NK-92 (cell line): Measurements from ENCODE around the gene NLGN3.
A peak's percentile ranks its signal among the peaks of the same experiment; 100 is the strongest.

Experiments used
- DNase-seq: peaks from one replicate; lab custom pipeline; 2025; ENCODE audit not compliant: unreplicated experiment; lab: John Stamatoyannopoulos, UW

Gene NLGN3

GRCh38 chrX:71118032-71118984 lies 26.3 kb upstream of the NLGN3 start, which contains the start of gene MED12:
Gene MED12, plus strand, starts transcription at chrX:71118596. Its CDS starts 159 bp downstream, at chrX:71118755.
- peak; percentile 14 for DNase-seq

GRCh38 chrX:71118985-71119535 lies 25.6 kb upstream of the NLGN3 start:
- DNase-seq = no peak

GRCh38 chrX:71128166-71128833 lies 16.3 kb upstream of the NLGN3 start:
- no peak for DNase-seq

GRCh38 chrX:71128915-71129765 lies 15.5 kb upstream of the NLGN3 start:
- DNase-seq = no peak

DNA sequence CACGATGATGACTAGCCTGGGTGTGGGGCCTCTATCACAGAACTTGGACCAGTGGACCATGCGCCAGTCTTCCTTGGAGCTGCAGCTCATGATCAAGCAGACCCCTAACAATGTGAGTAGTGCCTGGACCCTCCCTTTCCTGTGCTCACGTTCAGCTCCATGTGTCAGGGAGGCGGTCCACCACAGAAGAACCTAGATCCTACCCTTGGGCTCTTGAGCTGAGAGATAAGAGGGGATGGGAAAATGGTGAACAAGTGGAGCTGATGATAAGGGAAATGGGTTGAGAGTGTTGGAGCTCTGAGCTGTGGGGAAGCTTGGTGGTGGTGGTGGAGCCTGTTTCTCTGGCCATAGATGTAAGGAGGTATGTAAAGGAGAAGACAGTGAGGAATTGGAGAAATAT lies 13.1 kb upstream of the NLGN3 start:
- DNase-seq = no peak

DNA sequence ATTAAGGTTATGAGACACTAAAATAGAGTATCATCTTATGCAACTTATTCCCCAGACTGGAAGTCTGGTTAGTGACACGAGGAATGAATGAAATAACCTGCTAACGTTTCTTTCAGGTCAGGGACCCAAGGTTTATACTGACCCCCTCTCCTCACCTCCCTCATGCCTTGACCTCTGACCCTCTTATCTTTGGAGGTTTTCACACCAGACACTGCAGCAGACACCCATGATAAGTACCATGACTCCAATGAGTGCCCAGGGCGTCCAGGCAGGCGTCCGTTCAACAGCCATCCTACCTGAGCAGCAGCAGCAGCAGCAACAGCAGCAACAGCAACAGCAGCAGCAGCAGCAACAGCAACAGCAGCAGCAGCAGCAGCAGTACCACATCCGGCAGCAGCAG lies 4.2 kb upstream of the NLGN3 start:
- DNase-seq = no peak

DNA sequence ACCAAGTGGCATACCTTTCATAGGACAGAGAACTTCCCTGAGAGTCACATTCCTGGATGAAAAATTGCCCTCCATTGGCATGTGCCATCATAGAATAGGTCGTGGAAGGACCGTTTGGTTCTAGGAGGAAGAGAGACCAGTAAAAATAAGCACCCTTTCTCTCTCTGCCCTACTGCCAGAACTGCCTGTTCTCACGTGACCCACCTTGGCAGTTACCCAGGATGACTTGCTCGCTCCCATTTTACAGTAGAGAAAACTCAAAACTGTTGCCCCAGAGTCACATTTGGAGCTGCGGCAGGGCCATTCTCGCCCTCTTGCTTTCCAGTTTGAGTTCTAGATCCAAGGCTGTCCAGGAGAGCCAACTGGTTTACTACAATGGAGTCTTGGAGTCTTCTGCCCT lies 1.1 kb upstream of the NLGN3 start:
- DNase-seq = no peak

DNA sequence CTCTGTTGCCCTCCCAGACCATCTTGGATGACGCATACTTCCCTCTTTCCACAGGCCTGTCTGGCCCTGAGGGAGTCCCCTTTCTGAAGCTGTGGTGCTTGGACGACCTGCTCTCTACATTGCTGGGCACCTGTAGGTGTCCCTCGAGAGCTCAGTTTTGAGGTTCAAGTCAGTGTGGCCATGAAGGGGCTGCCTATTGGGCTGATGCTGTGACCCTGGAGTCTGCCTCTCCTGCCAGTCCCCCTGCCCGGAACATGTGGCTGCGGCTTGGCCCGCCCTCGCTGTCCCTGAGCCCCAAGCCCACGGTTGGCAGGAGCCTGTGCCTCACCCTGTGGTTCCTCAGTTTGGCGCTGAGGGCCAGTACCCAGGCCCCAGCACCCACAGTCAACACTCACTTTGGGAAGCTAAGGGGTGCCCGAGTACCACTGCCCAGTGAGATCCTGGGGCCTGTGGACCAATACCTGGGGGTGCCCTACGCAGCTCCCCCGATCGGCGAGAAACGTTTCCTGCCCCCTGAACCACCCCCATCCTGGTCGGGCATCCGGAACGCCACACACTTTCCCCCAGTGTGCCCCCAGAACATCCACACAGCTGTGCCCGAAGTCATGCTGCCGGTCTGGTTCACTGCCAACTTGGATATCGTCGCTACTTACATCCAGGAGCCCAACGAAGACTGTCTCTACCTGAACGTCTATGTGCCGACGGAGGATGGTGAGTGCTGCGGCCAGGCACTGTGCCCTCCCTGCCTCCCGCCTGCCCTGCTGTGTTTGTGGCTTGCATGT lies 3.0 kb downstream of the NLGN3 start:
- no peak for DNase-seq

DNA sequence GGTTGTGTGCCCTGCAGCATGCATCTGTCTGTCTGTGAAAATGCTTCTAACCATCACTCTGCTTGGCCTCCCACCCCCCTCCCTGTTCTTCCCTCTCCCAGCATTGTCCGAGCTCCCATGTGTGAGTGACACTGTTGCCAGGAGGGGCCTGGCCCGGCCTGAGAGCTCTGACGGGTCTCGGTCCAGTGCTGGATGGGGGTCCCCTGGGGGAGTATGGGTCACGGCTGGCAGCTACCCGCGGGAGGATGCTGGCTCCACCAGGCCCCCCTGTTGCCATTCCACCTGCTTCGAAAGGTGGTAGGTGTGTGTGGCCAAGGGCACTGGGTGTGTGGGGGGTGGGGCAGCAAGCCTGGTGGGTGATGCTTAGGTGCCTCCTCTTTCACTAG lies 3.6 kb downstream of the NLGN3 start:
- DNase-seq = no peak

DNA sequence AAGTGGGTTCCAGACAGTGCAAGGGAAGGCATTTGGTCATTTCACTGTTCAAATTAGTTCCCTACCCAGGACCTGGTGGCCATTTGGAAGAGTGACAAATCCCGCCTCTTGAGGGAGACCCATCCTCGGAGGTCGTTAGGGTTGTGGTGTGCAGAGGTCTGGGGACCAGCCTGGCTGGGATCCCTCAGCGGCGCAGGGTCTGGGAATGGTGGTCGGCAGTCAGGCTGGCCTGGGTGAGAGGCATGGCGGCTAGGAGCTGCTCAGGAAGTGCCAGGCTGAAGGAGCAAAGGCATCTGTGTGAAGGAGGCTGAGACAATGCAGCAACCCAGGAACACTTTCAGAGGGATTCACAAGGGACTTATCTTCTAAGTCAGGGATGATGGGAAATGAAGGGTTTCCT lies 6.7 kb downstream of the NLGN3 start:
- no peak for DNase-seq

DNA sequence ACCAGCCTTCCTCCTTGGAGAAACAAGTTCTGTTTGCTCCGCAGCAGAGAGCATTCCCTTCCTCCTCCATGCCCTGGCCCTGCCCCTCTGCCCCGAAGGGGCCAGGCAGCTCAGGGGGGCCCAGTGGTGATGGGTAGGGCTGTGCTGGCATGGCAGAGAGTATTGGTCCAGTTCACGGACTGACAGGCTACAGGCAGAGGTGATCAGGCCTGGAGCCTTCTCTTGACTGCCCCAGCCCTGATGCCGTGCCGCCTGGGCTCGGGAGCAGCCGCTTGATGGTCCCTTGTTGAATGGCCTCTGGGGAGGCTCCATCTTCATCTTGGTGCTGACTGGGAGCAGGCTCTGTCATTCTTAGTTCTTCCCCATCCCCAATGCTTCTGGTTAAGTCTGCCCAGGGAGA lies 9.6 kb downstream of the NLGN3 start:
- no peak for DNase-seq

DNA sequence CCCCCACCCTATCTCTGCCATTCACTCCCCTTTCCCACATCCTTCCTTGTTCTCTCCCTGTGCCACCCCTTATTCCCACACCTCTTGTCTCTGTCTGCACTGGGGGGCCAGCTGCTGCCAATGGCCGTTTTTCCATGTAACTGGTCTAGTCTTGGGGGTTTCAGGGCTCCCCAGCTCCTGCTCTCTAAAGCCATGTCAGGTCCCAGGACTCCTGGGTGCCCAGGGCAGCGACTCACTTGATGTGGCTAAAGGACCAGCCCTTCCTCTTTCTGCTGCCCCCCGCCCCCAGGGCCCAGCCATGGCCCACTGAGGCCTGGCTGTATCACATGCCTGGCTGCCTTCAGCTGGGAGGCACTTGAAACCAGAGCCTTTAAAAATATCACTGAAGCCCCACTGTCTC lies 10.0 kb downstream of the NLGN3 start:
- no peak for DNase-seq

DNA sequence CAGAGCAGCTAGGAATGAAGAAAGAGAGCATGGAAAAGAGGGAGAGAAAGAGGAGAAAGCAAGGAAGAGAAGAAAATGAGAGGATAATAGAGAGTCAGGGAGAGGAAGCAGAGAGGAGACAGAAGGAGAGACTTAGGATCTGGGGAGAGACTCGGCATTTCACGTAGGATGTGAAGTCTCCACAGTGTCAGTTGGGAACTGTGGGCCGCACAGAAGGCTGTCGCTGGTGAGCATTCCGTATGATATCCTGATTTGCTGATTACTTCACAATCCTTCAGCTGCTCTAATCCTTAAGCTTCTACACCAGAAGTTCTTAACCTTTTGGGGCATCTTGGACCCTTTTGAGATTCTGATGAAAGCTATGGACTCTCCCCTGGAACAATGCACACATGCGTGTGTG lies 14.0 kb downstream of the NLGN3 start:
- no peak for DNase-seq

DNA sequence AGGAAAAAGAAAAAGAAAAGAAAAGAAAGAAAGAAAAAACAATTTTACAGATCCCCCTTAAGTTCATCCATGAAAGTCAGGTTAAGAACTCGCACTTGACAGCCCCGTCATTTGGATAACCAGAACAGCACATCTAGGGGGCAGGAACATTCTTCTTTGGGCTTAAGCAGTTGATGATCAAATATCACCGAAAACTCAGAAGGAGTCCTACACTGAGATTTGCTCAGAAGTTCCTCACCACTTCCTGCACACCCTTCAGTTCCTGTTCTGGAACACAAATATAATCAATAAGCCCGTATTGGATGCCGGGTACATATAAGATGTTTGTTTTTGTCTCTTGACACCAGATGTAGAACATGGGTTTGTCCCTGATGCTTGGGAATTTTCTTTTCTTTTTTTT lies 14.7 kb downstream of the NLGN3 start:
- DNase-seq = no peak

DNA sequence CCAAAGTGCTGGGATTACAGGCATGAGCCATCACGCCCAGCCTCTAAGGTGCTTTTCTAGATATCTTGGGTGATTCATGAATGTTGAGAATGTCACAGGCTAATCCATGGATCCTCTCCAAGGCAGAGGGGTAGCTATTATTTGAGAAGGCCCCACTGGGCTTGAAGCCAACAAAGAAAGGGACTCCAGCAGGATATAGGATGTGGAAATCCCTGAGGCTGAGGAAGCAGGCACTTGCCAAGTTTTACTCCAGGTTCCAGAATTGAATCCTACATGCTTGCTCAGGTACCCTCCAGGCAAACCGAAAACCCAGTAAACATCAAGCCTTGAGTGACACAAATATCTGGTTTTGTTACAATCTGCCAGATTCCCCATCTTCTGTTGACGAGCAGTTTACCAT lies 15.8 kb downstream of the NLGN3 start:
- DNase-seq = no peak

GRCh38 chrX:71162981-71163380 lies 18.3 kb downstream of the NLGN3 start:
- no peak for DNase-seq

DNA sequence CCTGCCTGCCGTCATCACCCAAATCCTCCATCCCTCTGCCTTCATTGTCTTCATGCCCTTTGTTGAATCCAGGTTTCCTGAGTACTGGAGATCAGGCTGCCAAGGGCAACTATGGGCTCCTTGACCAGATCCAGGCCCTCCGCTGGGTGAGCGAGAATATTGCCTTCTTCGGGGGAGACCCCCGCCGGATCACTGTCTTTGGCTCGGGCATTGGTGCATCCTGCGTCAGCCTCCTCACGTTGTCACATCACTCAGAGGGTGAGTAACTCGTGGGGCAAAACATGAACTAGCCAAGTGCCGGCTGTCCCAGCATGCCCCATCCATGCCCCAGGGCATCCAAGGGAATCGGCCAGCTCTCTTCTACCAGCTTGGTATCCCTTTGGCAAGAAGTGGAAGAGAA lies 19.4 kb downstream of the NLGN3 start:
- no peak for DNase-seq

- DNase-seq = no peak
These were observed 21.8 kb downstream of the NLGN3 start for GRCh38 chrX:71166461-71166860.

DNA sequence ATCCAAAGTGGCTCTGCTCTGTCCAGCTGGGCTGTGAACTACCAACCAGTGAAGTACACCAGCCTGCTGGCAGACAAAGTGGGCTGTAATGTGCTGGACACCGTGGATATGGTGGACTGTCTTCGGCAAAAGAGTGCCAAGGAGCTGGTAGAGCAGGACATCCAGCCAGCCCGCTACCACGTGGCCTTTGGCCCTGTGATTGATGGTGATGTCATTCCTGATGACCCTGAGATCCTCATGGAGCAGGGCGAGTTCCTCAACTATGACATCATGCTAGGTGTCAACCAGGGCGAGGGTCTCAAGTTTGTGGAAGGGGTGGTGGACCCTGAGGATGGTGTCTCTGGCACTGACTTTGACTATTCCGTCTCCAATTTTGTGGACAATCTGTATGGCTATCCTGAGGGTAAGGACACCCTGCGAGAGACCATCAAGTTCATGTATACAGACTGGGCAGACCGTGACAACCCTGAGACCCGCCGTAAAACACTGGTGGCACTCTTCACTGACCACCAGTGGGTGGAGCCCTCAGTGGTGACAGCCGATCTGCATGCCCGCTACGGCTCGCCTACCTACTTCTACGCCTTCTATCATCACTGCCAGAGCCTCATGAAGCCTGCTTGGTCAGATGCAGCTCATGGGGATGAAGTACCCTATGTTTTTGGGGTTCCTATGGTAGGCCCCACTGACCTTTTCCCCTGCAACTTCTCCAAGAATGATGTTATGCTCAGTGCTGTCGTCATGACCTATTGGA lies 22.6 kb downstream of the NLGN3 start:
- DNase-seq = no peak

- DNase-seq = no peak
These were observed 23.5 kb downstream of the NLGN3 start for GRCh38 chrX:71168134-71168533.
